ENCODE measurements around the gene TSPEAR. TPM values are rescaled to one million over a fixed set of nuclear protein-coding genes. Genes with fewer than 3 reads are reported as not detected.

Gene TSPEAR
- total RNA-seq, 1 donor, result not detected

DNA sequence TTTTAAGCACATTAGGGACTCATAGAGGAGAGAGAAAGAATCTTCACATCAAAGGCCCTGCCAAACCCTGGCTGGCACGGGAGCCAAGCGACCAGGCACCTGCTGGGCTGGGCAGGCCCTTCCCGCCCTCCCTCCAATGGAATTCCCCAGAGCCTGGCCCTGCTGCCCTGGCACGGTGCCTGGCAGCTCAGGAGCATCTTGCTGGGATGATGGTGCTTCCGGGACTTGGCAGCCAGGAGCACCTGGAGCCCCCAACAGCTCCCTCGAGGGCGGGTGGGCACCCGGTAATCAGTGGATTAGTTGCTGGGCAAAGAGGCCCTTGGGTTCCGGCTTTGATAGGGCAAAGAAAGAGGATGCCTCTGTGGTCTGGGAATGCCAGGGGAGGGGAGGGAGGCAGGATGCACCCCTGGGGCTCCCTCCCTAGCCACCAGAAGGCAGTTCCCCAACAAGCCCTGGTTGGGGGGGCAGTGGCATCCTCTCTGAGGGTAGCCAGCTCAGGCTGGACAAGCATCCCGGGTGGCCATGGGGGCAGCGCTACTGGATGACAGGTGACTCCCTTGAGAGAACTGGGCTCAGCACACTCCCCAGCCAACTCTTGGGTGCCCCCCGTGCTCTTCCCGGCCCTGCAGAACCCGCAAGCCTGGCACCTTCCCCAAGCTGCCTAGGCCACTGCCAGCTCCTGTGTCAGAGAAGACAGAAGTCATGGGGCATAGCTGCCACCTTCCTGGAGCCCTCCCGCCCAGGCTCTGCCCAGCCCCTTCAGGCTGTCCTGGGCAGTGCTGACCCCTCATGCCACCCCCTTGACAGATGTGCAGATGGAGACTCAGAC is 197.8 kb downstream of the TSPEAR start:
- no peaks in the 10 kb centered on the region for H3K4me1 ChIP-seq (ENCODE audit: insufficient read depth, low read length)
- no peaks in the 10 kb centered on the region for H3K36me3 ChIP-seq (ENCODE audit: insufficient read depth, low read length)
- H3K4me3 ChIP-seq (ENCODE audit: insufficient read depth, low read length), result no peak overlapping the region
- H3K4me2 ChIP-seq (ENCODE audit: insufficient read depth, low read length), result no peak overlapping the region
- no peak overlapping the region for H3K27ac ChIP-seq (ENCODE audit: low read depth, low read length)
- H3K27me3 ChIP-seq (ENCODE audit: insufficient read depth, low read length), result no peaks in the 10 kb centered on the region
- H3K9me3 ChIP-seq (ENCODE audit: low read depth, low read length), result no peaks in the 10 kb centered on the region
- H3K79me2 ChIP-seq (ENCODE audit: insufficient read depth, low read length), result no peaks in the 10 kb centered on the region
- no peak for DNase-seq (ENCODE audit: insufficient read length, low spot score, missing footprints)
- no peaks in the 10 kb centered on the region for H4K20me1 ChIP-seq (ENCODE audit: insufficient read depth, low read length)
- H2AFZ ChIP-seq (ENCODE audit: low read length), result no peak overlapping the region
- TF ChIP-seq, protein P1, sequence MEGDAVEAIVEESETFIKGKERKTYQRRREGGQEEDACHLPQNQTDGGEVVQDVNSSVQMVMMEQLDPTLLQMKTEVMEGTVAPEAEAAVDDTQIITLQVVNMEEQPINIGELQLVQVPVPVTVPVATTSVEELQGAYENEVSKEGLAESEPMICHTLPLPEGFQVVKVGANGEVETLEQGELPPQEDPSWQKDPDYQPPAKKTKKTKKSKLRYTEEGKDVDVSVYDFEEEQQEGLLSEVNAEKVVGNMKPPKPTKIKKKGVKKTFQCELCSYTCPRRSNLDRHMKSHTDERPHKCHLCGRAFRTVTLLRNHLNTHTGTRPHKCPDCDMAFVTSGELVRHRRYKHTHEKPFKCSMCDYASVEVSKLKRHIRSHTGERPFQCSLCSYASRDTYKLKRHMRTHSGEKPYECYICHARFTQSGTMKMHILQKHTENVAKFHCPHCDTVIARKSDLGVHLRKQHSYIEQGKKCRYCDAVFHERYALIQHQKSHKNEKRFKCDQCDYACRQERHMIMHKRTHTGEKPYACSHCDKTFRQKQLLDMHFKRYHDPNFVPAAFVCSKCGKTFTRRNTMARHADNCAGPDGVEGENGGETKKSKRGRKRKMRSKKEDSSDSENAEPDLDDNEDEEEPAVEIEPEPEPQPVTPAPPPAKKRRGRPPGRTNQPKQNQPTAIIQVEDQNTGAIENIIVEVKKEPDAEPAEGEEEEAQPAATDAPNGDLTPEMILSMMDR (IDR thresholded peaks at IDR 0.05; ENCODE audit: extremely low read depth, low read depth, low read length), result no peak

DNA sequence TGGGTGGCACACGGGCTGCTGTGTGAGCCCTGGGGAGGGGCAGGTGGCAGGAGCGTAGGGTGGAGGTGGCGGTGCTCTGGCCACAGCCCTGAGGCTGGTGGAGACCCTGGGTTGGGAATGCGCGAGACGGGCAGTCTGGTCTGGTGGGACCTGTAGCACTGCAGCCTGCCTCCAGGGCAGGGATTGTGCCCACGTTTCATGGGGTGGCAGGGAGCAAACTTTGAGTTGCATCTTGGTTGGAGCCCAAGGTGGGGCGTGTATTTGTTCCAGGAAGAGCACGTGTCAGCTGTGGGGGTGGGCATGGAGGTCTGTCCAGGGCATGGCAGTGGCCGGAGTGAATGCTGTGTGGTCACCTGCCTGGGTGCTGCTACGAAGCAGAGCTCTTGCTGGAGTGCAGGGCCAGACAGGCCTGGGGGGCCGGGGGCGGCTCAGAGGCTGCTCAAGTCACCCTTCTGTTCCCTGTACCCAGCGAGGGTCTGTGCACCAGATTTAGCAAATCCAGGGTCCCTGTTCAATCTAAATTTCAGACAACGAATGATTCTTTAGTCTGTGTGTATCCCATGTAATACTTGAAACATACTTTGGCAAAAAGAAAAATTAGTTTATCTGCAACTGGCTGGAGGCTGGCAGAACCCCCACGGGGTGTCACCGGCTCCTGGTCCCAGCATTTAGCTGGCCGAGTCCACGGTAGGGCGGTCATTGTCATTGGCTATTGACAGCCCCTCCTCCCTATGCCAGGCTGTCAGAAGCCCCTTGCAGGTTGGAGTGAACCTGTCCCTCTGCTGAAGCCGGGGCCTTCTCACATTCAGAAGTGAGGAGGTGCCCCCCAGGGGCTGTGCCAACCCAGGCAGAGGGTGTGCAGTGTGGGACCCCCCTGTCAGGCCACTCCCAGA is 198.6 kb downstream of the TSPEAR start:
- no peaks in the 10 kb centered on the region for H3K79me2 ChIP-seq (ENCODE audit: insufficient read depth, low read length)
- H3K9me3 ChIP-seq (ENCODE audit: low read depth, low read length), result no peaks in the 10 kb centered on the region
- H3K27ac ChIP-seq (ENCODE audit: low read depth, low read length), result no peak overlapping the region
- H3K27me3 ChIP-seq (ENCODE audit: insufficient read depth, low read length), result no peaks in the 10 kb centered on the region
- no peak overlapping the region for H3K4me2 ChIP-seq (ENCODE audit: insufficient read depth, low read length)
- H4K20me1 ChIP-seq (ENCODE audit: insufficient read depth, low read length), result no peaks in the 10 kb centered on the region
- no peak overlapping the region for H2AFZ ChIP-seq (ENCODE audit: low read length)
- H3K36me3 ChIP-seq (ENCODE audit: insufficient read depth, low read length), result no peaks in the 10 kb centered on the region
- TF ChIP-seq, protein P1 (IDR thresholded peaks at IDR 0.05; ENCODE audit: extremely low read depth, low read depth, low read length), result no peak
- H3K4me1 ChIP-seq (ENCODE audit: insufficient read depth, low read length), result no peaks in the 10 kb centered on the region
- no peak for DNase-seq (ENCODE audit: insufficient read length, low spot score, missing footprints)
- H3K4me3 ChIP-seq (ENCODE audit: insufficient read depth, low read length), result no peak overlapping the region

DNA sequence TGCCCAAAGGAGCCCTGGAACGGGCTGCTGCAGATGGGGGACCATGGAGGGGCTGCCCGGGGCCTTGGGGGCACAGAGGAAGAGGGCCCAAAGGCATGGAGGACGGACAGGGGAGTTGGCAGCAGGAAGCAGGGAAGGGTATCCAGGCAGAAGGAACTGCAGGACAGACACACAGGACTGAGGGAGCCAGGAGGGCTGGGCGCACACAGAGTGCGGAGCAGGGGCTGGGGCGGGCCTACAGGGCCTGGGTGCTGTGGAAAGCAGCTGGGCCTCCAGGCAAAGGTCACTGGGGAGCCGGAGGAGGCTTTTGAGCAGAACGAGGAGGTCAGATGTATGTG is 199.5 kb downstream of the TSPEAR start:
- TF ChIP-seq, protein P1 (IDR thresholded peaks at IDR 0.05; ENCODE audit: extremely low read depth, low read depth, low read length), result no peak
- H3K9me3 ChIP-seq (ENCODE audit: low read depth, low read length), result no peaks in the 10 kb centered on the region
- no peak overlapping the region for H3K4me2 ChIP-seq (ENCODE audit: insufficient read depth, low read length)

More for the DNA sequence above, 199.5 kb downstream of the TSPEAR start:
- H3K36me3 ChIP-seq (ENCODE audit: insufficient read depth, low read length), result no peaks in the 10 kb centered on the region
- no peaks in the 10 kb centered on the region for H4K20me1 ChIP-seq (ENCODE audit: insufficient read depth, low read length)
- H3K4me1 ChIP-seq (ENCODE audit: insufficient read depth, low read length), result no peaks in the 10 kb centered on the region
- H3K79me2 ChIP-seq (ENCODE audit: insufficient read depth, low read length), result no peaks in the 10 kb centered on the region
- H2AFZ ChIP-seq (ENCODE audit: low read length), result no peak overlapping the region
- peaks cover 3% of the 10 kb centered on the region for H3K27me3 ChIP-seq (ENCODE audit: insufficient read depth, low read length)
- H3K27ac ChIP-seq (ENCODE audit: low read depth, low read length), result no peak overlapping the region
- H3K4me3 ChIP-seq (ENCODE audit: insufficient read depth, low read length), result no peak overlapping the region
- DNase-seq (ENCODE audit: insufficient read length, low spot score, missing footprints), result no peak

Data from osteoblast (primary cell).